Measurements from ENCODE around the gene MYO9A.

- TF ChIP-seq POLR2AphosphoS5 (IDR thresholded peaks at IDR 0.05; ENCODE audit: low read depth, low read length) (no peak), POLR2A (IDR thresholded peaks at IDR 0.05; ENCODE audit: low read depth, low read length) (no peak)
Observed at GRCh38 chr15:71791975-71792374, 326.0 kb downstream of the MYO9A start.

Data from GM12892 (cell line).